Peyer's patch (tissue), 4 donors: Measurements from ENCODE around the gene MRM1.

Experiments
- POLR2A ChIP-seq, 2 donors: fragments of 450-650 bp; IDR thresholded peaks; one replicate each; pipeline ENCODE4 v1.5.1; 2017; ENCODE audit warnings: antibody characterized with exemption in 2 of 2, mild to moderate bottlenecking in 2 of 2, moderate library complexity in 2 of 2
- TF ChIP-seq, protein P1 (sequence below), 6 experiments: fragments of 450-650 bp in 4 of 6; fragments of 200-600 bp in 2 of 6; sonication (generic) in 1 of 6; IDR thresholded peaks; one replicate each; pipeline ENCODE4 v1.5.1; 2017 to 2019; ENCODE audit warnings: antibody characterized with exemption in 6 of 6, mild to moderate bottlenecking in 3 of 6, moderate library complexity in 1 of 6

DNA sequence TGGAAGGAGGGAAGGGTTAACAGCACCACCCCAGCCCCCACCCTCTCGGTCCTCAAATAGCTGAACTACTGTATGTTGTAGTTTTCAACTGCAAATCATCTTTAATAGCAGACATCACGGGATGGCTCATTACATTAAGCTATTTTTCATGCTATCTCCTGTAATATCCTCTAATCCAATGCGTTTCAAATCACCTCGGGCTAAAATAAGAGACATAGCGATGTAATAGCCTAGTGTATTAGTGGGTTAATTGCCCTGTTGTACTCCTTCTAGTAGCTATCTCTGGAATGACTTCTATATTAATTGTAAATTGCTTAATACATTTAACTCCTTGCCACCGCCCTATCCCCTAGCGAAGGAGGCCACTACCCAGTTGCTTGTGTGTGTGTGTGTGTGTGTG lies 54.3 kb downstream of the MRM1 start:
- TF ChIP-seq, protein P1, sequence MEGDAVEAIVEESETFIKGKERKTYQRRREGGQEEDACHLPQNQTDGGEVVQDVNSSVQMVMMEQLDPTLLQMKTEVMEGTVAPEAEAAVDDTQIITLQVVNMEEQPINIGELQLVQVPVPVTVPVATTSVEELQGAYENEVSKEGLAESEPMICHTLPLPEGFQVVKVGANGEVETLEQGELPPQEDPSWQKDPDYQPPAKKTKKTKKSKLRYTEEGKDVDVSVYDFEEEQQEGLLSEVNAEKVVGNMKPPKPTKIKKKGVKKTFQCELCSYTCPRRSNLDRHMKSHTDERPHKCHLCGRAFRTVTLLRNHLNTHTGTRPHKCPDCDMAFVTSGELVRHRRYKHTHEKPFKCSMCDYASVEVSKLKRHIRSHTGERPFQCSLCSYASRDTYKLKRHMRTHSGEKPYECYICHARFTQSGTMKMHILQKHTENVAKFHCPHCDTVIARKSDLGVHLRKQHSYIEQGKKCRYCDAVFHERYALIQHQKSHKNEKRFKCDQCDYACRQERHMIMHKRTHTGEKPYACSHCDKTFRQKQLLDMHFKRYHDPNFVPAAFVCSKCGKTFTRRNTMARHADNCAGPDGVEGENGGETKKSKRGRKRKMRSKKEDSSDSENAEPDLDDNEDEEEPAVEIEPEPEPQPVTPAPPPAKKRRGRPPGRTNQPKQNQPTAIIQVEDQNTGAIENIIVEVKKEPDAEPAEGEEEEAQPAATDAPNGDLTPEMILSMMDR (IDR thresholded peaks at IDR 0.05) = no peak
- TF ChIP-seq POLR2A (IDR thresholded peaks at IDR 0.05) = no peak
